GM06990 (cell line): Measurements from ENCODE around the gene CDC20B.
"Not testable (repeated sequence)": the region's sequence is repeated elsewhere in the genome, so short reads cannot be mapped to it uniquely, and the experiment has no call there.

Source experiments
- DNase-seq: peaks from one replicate; pipeline ENCODE4 v3.0.0-alpha.2; 2011; ENCODE audit not compliant: insufficient read length; ENCODE audit errors: extremely low read depth
- H3K27me3 ChIP-seq: replicated peaks from 2 replicates; pipeline ENCODE4 v1.6.0; 2011; ENCODE audit warnings: low read length; ENCODE audit not compliant: control insufficient read depth, insufficient read depth
- H3K36me3 ChIP-seq: 2 replicates; pipeline ENCODE4 v1.5.1; 2011; ENCODE audit warnings: low read length; ENCODE audit not compliant: control insufficient read depth, insufficient read depth
- H3K4me3 ChIP-seq: replicated peaks from 2 replicates; pipeline ENCODE4 v1.5.1; 2011; ENCODE audit warnings: low read depth, mild to moderate bottlenecking, control low read depth, low read length
- CTCF ChIP-seq: IDR thresholded peaks from 2 replicates; pipeline ENCODE4 v1.5.1; 2011; ENCODE audit warnings: low read length, control low read depth, mild to moderate bottlenecking, inconsistent platforms; ENCODE audit not compliant: insufficient read depth, poor library complexity, severe bottlenecking

CDC20B gene

GRCh38 chr5:55123365-55123764, 49.6 kb downstream of the CDC20B start:
- no peak for TF ChIP-seq CTCF
- no peak for DNase-seq
- Histone ChIP-seq H3K36me3 (no peaks in the 10 kb centered on the region), H3K4me3 (no peak overlapping the region), H3K27me3 (no peaks in the 10 kb centered on the region)

- no peak for TF ChIP-seq CTCF
- no peaks in the 10 kb centered on the region for H3K36me3 ChIP-seq
- no peak overlapping the region for H3K4me3 ChIP-seq
- no peak for DNase-seq
- no peaks in the 10 kb centered on the region for H3K27me3 ChIP-seq
These were observed 58.9 kb downstream of the CDC20B start for GRCh38 chr5:55114061-55114460.

- Histone ChIP-seq H3K27me3 (no peaks in the 10 kb centered on the region), H3K4me3 (no peak overlapping the region), H3K36me3 (no peaks in the 10 kb centered on the region)
- no peak for DNase-seq
- no peak for TF ChIP-seq CTCF
These were observed 59.6 kb downstream of the CDC20B start for GRCh38 chr5:55113327-55113726.

- no peak for DNase-seq
- H3K36me3 ChIP-seq, result no peaks in the 10 kb centered on the region
- H3K27me3 ChIP-seq, result no peaks in the 10 kb centered on the region; the same call in 1 of the 2 replicates
- TF ChIP-seq CTCF, result no peak
- no peak overlapping the region for H3K4me3 ChIP-seq
These were observed 62.8 kb downstream of the CDC20B start for GRCh38 chr5:55110217-55110616.

GRCh38 chr5:55108661-55109060, 64.3 kb downstream of the CDC20B start:
- H3K4me3 ChIP-seq, result no peak overlapping the region
- no peak for DNase-seq
- no peaks in the 10 kb centered on the region; the same call in none of the 2 replicates for H3K27me3 ChIP-seq
- no peak for TF ChIP-seq CTCF
- H3K36me3 ChIP-seq, result no peaks in the 10 kb centered on the region

- not testable (repeated sequence) for H3K4me3 ChIP-seq, H3K27me3 ChIP-seq, H3K36me3 ChIP-seq, DNase-seq
These were observed 67.0 kb downstream of the CDC20B start for GRCh38 chr5:55105976-55106375.
